ENCODE data around the gene KSR1.

- TF ChIP-seq TAF1 (IDR thresholded peaks at IDR 0.05; ENCODE audit: borderline replicate concordance, low read depth, low read length) (no peak), POLR2A (IDR thresholded peaks at IDR 0.05; ENCODE audit: low read depth, low read length) (no peak), POLR2AphosphoS5 (IDR thresholded peaks at IDR 0.05; ENCODE audit: low read depth, low read length) (no peak)
These were observed 165.8 kb downstream of the KSR1 start for GRCh38 chr17:27621942-27622559.
